ENCODE results near the gene C1orf87. TPM values are rescaled to one million over a fixed set of nuclear protein-coding genes. Genes with fewer than 3 reads are reported as not detected.

Gene C1orf87
- total RNA-seq, 1 experiment from 2014 or later, result not detected

DNA sequence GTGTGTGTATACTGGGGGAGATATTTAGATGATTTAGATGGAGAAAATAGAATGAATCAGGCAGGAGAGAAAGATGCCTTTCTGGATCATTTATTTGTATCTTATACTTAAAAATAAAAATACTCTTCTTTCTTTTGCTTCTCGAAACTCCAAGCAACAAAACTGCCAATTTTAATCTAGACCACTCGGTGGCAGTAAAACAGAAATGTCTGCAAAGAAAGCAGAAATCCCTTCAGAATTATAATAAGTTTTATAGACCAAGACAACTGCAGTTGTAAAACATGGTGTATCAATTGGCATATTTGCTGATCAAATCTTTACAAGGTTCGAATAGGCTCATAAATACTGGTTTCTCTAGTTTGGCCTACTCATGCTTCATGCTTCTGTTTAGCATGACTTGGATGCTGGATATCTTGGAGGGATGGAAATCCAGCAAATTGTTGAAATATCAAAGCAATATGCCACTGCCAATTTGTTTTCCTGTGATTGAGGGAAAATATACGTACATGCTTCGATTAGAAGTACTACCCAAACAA lies 15.1 kb upstream of the C1orf87 start:
- no peaks in the 10 kb centered on the region for H3K27me3 ChIP-seq
- peaks cover 18% of the 10 kb centered on the region for H3K4me1 ChIP-seq
- H3K9me3 ChIP-seq (replicated peaks), result no peaks in the 10 kb centered on the region
- H3K27ac ChIP-seq, result no peak overlapping the region
- DNase-seq, result no peak
- no peaks in the 10 kb centered on the region for H3K36me3 ChIP-seq
- H3K4me3 ChIP-seq, result no peak overlapping the region

- Histone ChIP-seq H3K4me3 (no peak overlapping the region), H3K36me3 (no peaks in the 10 kb centered on the region), H3K4me1 (peaks cover 18% of the 10 kb centered on the region), H3K9me3 (replicated peaks) (no peaks in the 10 kb centered on the region), H3K27ac (no peak overlapping the region), H3K27me3 (no peaks in the 10 kb centered on the region)
- no peak for DNase-seq
Measured at GRCh38 chr1:60087681-60088080, 14.1 kb upstream of the C1orf87 start.

- H3K4me3 ChIP-seq, result no peak overlapping the region
- H3K9me3 ChIP-seq (replicated peaks), result peaks cover 6% of the 10 kb centered on the region; the same call in 1 of the 2 replicates
- no peak overlapping the region for H3K27ac ChIP-seq
- peaks cover 8% of the 10 kb centered on the region; the same call in 1 of the 2 replicates for H3K27me3 ChIP-seq
- no peaks in the 10 kb centered on the region for H3K36me3 ChIP-seq
- no peak for DNase-seq
- no peaks in the 10 kb centered on the region for H3K4me1 ChIP-seq
Measured at GRCh38 chr1:60078182-60078581, 4.6 kb upstream of the C1orf87 start.

DNA sequence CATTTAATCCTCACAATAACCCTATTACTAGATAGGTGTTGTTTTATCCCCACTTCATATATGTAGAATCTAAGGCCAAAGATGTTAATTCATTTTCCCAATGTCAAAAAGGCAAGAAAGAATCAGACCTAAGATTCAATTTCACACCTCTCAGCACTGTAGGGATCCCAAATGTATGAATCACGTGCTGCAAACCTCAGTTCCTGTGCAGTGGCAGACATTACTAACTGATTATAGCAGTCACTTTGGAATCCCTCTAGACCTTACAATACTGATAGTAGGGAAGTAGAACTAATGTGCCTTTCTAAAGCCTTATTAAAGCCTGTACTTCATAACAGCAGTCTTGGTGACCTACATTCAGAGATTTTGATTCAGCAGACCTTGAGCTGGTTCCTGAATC lies 2.3 kb downstream of the C1orf87 start:
- 0 out of 2 replicates have a peak, but pooled peaks cover 6% of the 10 kb centered on the region for H3K27me3 ChIP-seq
- no peaks in the 10 kb centered on the region for H3K4me1 ChIP-seq
- no peaks in the 10 kb centered on the region; the same call in 1 of the 2 replicates for H3K9me3 ChIP-seq (replicated peaks)
- no peak for DNase-seq
- no peaks in the 10 kb centered on the region for H3K36me3 ChIP-seq
- H3K4me3 ChIP-seq, result no peak overlapping the region
- no peak overlapping the region for H3K27ac ChIP-seq

GRCh38 chr1:60069691-60070090 lies 3.9 kb downstream of the C1orf87 start:
- Histone ChIP-seq H3K36me3 (no peaks in the 10 kb centered on the region), H3K27me3 (0 out of 2 replicates have a peak, but pooled peaks cover 6% of the 10 kb centered on the region), H3K4me3 (no peak overlapping the region), H3K27ac (no peak overlapping the region), H3K4me1 (no peaks in the 10 kb centered on the region), H3K9me3 (replicated peaks) (no peaks in the 10 kb centered on the region; the same call in 1 of the 2 replicates)
- no peak for DNase-seq

- H3K36me3 ChIP-seq, result no peaks in the 10 kb centered on the region
- no peaks in the 10 kb centered on the region for H3K4me1 ChIP-seq
- H3K4me3 ChIP-seq, result no peak overlapping the region
- H3K9me3 ChIP-seq (replicated peaks), result no peaks in the 10 kb centered on the region; the same call in 1 of the 2 replicates
- no peak for DNase-seq
- 0 out of 2 replicates have a peak, but pooled peaks cover 6% of the 10 kb centered on the region for H3K27me3 ChIP-seq
- no peak overlapping the region for H3K27ac ChIP-seq
Measured at GRCh38 chr1:60068393-60069045, 5.1 kb downstream of the C1orf87 start.

GRCh38 chr1:60066001-60066400 lies 7.6 kb downstream of the C1orf87 start:
- H3K27ac ChIP-seq, result no peak overlapping the region
- no peaks in the 10 kb centered on the region for H3K36me3 ChIP-seq
- no peaks in the 10 kb centered on the region for H3K4me1 ChIP-seq
- no peaks in the 10 kb centered on the region for H3K27me3 ChIP-seq
- no peak for DNase-seq
- H3K4me3 ChIP-seq, result no peak overlapping the region
- H3K9me3 ChIP-seq (replicated peaks), result no peaks in the 10 kb centered on the region; the same call in 1 of the 2 replicates

DNA sequence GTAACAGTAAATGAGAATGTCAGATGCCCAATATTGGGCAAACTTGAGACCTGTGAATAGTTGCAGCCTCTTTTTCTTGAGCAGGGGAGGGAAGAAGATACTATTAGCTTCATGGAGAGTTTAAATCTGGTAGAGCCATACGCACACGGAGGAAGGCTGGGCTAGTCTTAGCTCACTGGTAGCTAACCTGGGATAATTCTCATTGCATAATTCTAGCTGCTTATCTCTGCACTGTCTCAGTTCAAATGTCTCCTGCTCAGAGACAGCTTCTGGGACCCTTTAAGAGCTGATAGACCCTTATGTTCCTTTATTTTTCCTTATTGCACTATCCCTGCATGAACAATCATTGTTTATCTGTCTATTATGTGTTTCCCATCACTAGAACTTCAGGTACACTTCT lies 8.4 kb downstream of the C1orf87 start:
- Histone ChIP-seq H3K9me3 (replicated peaks) (no peaks in the 10 kb centered on the region; the same call in 1 of the 2 replicates), H3K4me3 (no peak overlapping the region), H3K36me3 (no peaks in the 10 kb centered on the region), H3K27me3 (no peaks in the 10 kb centered on the region), H3K27ac (no peak overlapping the region), H3K4me1 (no peaks in the 10 kb centered on the region)
- DNase-seq, result no peak

GRCh38 chr1:60063561-60063960 lies 10.0 kb downstream of the C1orf87 start:
- Histone ChIP-seq H3K27me3 (no peaks in the 10 kb centered on the region), H3K4me3 (no peak overlapping the region), H3K36me3 (no peaks in the 10 kb centered on the region), H3K9me3 (replicated peaks) (no peaks in the 10 kb centered on the region; the same call in 1 of the 2 replicates), H3K27ac (no peak overlapping the region), H3K4me1 (no peaks in the 10 kb centered on the region)
- no peak for DNase-seq

GRCh38 chr1:60059468-60059867 lies 14.1 kb downstream of the C1orf87 start:
- Histone ChIP-seq H3K27me3 (no peaks in the 10 kb centered on the region), H3K4me1 (no peaks in the 10 kb centered on the region), H3K4me3 (no peak overlapping the region), H3K9me3 (replicated peaks) (no peaks in the 10 kb centered on the region), H3K36me3 (no peaks in the 10 kb centered on the region), H3K27ac (no peak overlapping the region)
- no peak for DNase-seq

GRCh38 chr1:60055336-60055735 lies 18.2 kb downstream of the C1orf87 start:
- Histone ChIP-seq H3K4me3 (no peak overlapping the region), H3K27me3 (no peaks in the 10 kb centered on the region)
- no peak for DNase-seq

DNA sequence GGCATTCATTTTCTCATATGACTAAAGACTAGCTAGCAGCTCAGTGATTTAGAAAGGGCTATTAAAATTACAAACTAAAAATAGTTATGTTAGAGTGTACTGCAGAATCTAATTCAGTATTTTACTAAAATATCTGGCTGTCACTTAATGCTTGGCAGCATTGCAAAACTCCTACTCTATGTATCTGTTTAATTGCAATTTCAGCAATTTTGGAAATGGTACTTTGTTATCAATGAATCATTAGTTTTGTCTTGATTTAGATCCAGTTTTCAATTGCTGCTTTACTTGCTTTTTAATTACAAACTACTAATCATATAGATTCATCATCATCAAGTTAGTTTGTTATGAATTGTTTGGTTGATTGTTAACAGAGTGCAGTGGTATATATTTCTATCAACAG lies 19.2 kb downstream of the C1orf87 start:
- Histone ChIP-seq H3K4me3 (no peak overlapping the region), H3K27me3 (no peaks in the 10 kb centered on the region), H3K4me1 (no peaks in the 10 kb centered on the region), H3K27ac (no peak overlapping the region), H3K36me3 (no peaks in the 10 kb centered on the region), H3K9me3 (replicated peaks) (0 out of 2 replicates have a peak, but pooled peaks cover 3% of the 10 kb centered on the region)
- DNase-seq, result no peak

More at GRCh38 chr1:60055336-60055735, 18.2 kb downstream of the C1orf87 start:
- Histone ChIP-seq H3K9me3 (replicated peaks) (0 out of 2 replicates have a peak, but pooled peaks cover 3% of the 10 kb centered on the region), H3K36me3 (no peaks in the 10 kb centered on the region), H3K27ac (no peak overlapping the region), H3K4me1 (no peaks in the 10 kb centered on the region)

GRCh38 chr1:60052601-60053000 lies 21.0 kb downstream of the C1orf87 start:
- no peak for DNase-seq
- Histone ChIP-seq H3K4me3 (no peak overlapping the region), H3K4me1 (no peaks in the 10 kb centered on the region), H3K27me3 (no peaks in the 10 kb centered on the region), H3K9me3 (replicated peaks) (0 out of 2 replicates have a peak, but pooled peaks cover 3% of the 10 kb centered on the region), H3K27ac (no peak overlapping the region), H3K36me3 (no peaks in the 10 kb centered on the region)

- Histone ChIP-seq H3K4me1 (no peaks in the 10 kb centered on the region), H3K9me3 (replicated peaks) (0 out of 2 replicates have a peak, but pooled peaks cover 3% of the 10 kb centered on the region), H3K4me3 (no peak overlapping the region), H3K27ac (no peak overlapping the region), H3K27me3 (no peaks in the 10 kb centered on the region), H3K36me3 (no peaks in the 10 kb centered on the region)
- DNase-seq, result no peak
Measured at GRCh38 chr1:60051191-60051590, 22.4 kb downstream of the C1orf87 start.

GRCh38 chr1:60049188-60049587 lies 24.4 kb downstream of the C1orf87 start:
- H3K36me3 ChIP-seq, result no peaks in the 10 kb centered on the region
- no peaks in the 10 kb centered on the region for H3K27me3 ChIP-seq
- no peaks in the 10 kb centered on the region for H3K4me1 ChIP-seq

More at GRCh38 chr1:60049188-60049587, 24.4 kb downstream of the C1orf87 start:
- DNase-seq, result no peak
- no peak overlapping the region for H3K4me3 ChIP-seq
- H3K9me3 ChIP-seq (replicated peaks), result 0 out of 2 replicates have a peak, but pooled peaks cover 3% of the 10 kb centered on the region
- H3K27ac ChIP-seq, result no peak overlapping the region

Data from SJCRH30 (cell line).